NOMO-1 treated with DMSO at 0.1 percent for 48 hours (cell line): ENCODE measurements around the gene DNAJA2.
"Not testable (repeated sequence)": the region's sequence is repeated elsewhere in the genome, so short reads cannot be mapped to it uniquely, and the experiment has no call there.

ENCODE experiments used
- DNase-seq: peaks from one replicate; lab custom pipeline; 2025; ENCODE audit not compliant: unreplicated experiment; lab: John Stamatoyannopoulos, UW

DNAJA2 gene

DNA sequence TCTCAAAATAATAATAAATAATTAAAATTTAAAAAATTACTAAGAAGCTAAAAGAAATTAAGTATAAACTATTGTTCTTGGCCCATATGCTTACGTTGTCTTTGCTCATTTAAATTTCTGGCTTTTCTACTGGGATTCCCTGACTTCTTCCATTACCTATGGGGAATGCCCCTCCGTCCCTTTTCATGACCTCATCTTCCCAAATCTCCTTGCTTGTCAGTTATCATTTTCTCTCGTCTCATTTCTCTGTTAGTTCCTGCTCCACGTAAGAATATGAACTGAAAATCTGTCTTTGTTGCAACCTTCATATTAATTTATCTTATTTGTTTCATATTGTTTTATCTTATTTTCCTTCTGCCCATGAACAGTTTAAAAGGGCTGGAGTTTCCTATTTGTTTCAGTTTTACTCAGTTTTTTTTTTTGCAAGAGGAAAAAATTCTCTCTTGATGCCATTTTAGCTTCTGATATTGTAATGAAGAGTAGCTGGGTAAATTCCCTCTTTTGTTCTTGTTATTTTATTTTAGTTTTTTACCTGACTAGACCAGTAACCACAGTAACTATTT lies 2.5 kb upstream of the DNAJA2 start:
- no peak for DNase-seq

- DNase-seq = no peak
These were observed 1.7 kb upstream of the DNAJA2 start for GRCh38 chr16:46975165-46975564.

DNA sequence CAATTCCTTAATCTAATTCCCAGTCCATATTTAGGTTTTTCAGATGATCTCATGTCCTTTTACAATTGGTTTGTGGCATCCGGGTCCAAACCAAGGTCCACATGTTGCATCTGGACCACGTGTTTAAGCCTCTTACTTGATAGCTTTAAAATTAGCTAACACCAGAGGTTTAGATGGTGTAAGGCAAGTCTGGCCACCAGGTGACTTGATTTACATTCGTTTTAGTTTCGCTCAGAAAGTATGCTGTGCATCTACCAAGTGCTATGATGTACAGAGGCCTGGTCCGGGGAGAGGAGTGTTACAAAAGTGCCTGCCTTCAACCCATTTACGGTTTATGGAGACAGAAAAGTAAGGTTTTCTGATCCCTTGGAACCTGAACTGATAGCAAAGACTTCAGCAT lies 878 bp upstream of the DNAJA2 start:
- DNase-seq = peak; percentile 17

- DNase-seq = no peak
These were observed 486 bp upstream of the DNAJA2 start for GRCh38 chr16:46973996-46974324.

DNA sequence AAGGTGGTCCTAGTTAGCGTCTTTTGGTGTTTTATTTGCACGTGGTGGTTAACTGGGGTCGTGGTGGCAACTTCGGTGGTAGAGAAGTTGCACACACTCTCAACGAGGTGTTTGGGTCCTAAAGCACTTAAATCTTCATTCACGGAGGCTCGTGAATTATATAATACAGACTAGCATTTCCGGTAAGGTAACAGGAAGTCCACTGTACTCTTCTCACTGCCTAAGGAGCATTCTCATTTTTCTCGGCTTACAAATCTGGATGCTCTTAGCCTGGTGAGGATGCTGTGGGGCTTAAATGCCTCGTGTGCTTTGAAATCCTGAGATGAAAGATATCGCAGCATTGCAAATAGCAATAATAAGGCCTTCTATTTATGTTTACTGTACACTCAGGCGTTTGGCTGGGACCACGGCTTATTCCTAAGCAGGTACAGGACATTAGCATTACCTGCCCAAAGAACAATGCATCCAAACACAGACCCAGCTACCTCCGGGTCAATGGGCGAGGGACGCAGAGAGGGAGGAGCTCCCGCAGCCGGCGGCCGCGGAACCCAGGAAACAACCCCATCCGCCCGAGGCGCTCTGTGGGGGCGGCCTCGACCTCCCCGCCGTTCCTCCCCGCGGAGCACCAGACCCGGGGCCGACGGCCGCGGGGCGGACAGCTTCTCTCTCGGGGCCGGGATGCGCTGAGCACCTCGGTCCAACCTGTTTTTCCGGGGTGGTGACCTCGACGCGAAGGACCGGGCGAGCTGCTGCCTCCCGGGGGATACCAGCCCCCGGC lies 856 bp downstream of the DNAJA2 start:
- DNase-seq = peak; percentile 45

- no peak for DNase-seq
These were observed 2.2 kb downstream of the DNAJA2 start for GRCh38 chr16:46971271-46971670.

DNA sequence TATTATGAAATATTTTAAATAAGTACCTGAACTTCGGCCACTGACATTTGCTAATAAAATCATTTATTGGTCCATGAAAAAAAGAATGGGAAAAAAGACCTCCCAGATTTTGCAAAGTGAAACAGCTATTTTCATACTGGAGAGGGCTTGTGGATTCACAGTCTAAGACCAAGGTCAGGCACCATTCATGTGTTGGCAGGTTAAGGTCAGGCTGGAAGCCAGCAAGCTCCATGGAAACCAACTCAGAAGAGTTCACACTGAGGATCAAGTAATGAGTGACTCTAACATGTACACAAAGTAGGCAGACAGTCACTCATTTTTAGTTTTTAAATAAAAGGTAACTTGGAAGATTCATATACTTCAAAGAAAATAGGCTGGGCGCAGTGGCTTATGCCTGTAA lies 3.4 kb downstream of the DNAJA2 start:
- DNase-seq = no peak

- no peak for DNase-seq
These were observed 5.4 kb downstream of the DNAJA2 start for GRCh38 chr16:46968063-46968435.

GRCh38 chr16:46962629-46963028 lies 10.8 kb downstream of the DNAJA2 start:
- no peak for DNase-seq

GRCh38 chr16:46961373-46962353 lies 11.8 kb downstream of the DNAJA2 start:
- peak; percentile 85 for DNase-seq

DNA sequence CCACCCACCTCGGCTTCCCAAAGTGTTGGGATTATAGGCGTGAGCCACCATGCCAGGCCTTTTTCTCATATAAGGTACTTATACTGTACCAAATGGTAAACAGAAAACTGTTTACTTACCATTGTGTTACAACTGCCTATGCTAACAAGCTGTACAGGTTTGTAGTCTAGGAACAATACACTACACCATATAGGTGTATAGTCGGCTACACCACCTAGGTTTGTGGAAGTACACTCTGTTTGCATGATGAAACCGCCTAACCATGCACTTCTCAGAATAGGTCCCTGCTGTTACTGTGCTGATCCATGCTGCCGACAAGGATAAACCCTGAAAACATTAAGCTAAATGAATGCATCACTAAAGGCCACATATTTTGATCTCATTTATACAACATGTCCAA lies 18.9 kb downstream of the DNAJA2 start:
- no peak for DNase-seq

- no peak for DNase-seq
These were observed 23.5 kb downstream of the DNAJA2 start for GRCh38 chr16:46950009-46950408.

GRCh38 chr16:46949241-46949892 lies 24.1 kb downstream of the DNAJA2 start:
- DNase-seq = no peak

DNA sequence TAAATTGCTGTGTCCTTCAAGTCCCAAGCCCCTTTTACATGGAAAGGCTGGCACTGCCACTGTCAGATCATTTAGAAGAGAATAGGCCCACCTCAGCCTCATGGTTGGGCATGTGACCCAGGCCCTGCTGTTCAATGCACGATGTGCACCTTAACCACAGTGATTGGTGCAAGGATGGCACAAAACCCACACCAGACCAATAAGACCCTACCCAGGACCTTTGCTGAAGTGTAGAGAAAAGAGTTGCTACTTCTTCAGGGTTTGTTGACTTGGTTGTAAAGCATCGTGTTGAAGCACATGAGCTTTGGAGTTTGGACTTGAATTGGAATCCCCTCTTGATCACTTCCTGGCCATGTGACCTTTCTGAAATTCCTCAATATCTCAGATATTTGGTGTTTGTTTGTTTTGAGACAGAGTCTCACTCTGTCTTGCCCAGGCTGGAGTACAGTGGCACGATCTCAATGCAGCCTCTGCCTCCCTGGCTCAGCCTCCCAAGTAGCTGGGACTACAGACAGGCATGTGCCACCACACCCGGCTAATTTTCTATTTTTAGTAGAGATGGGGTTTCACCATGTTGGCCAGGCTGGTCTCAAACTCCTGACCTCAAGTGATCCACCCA lies 24.8 kb downstream of the DNAJA2 start:
- no peak for DNase-seq

- DNase-seq = peak; percentile 52
These were observed 25.4 kb downstream of the DNAJA2 start for GRCh38 chr16:46947900-46948547.

- not testable (repeated sequence) for DNase-seq
These were observed 28.8 kb downstream of the DNAJA2 start for GRCh38 chr16:46944713-46945112.

GRCh38 chr16:46937536-46937935 lies 35.9 kb downstream of the DNAJA2 start:
- DNase-seq = no peak

DNA sequence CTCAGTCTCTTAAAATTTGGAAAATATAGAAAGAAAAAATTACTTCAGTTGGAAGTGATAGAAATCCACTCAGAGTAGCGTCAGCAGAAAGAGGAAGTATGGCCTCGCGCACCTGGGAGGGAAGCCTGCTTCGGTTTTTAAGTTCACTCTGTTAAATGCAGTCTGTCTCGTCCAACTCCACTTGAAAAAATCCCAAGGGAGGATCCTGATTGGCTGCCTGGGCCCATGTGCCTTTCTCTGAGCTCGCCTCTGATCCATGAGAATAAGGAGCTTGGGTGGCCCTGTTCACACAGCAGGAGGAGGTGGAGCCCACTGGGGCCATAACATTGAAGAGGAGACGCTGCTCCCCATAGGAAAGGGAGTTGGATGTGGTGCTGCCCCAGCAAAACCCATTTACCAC lies 40.7 kb downstream of the DNAJA2 start:
- peak; percentile 55 for DNase-seq

- DNase-seq = no peak
These were observed 42.6 kb downstream of the DNAJA2 start for GRCh38 chr16:46930861-46931260.
